SH-SY5Y (cell line): ENCODE measurements around the gene FRMD4A.

Experiments
- GATA2 ChIP-seq: IDR thresholded peaks from 2 replicates; pipeline ENCODE4 v1.6.1; 2011; ENCODE audit warnings: mild to moderate bottlenecking, low read depth, low read length
- GATA3 ChIP-seq: IDR thresholded peaks from 2 replicates; pipeline ENCODE4 v1.6.1; 2011; ENCODE audit warnings: low read depth, mild to moderate bottlenecking, low read length, moderate library complexity

DNA sequence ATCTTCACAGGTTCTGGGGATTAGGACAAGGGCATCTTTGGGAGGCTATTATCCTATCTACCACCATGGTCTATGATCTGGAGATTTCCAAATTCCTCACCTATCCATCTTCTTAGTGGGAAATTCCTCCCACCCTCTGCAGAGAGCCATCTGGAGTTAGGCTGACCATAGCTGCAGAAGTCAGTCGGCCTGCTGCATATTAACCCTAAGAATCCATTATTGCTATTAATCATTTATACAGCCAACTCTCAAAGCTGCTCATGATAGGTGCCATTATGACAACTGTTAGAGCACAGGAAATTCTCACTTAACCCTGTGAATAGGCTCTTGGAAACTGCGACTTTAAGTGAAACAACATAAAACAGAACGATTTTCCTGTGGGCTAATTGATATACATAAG lies 60.4 kb downstream of the FRMD4A start:
- TF ChIP-seq GATA3 = no peak
- TF ChIP-seq GATA2 = no peak
